Activated CD4-positive, alpha-beta T cell treated with anti-CD3 and anti-CD28 coated beads, Interleukin-2, amount 10 ng/mL, durations not matched to agents 7 days and 5 days (primary cell): ENCODE results near the gene PTPRN2. TPM values are rescaled to one million over a fixed set of nuclear protein-coding genes. Genes with fewer than 3 reads are reported as not detected.

Source experiments
- CTCF ChIA-PET: fragments of 350-600 bp; sonication (Branson Sonifier 250); formaldehyde crosslinking; loops from one replicate; lab custom pipeline; 2021; ENCODE audit warnings: antibody characterized with exemption; lab: Charles Lee
- POLR2A ChIA-PET: fragments of 350-600 bp; sonication (Branson Sonifier 250); formaldehyde crosslinking; loops from one replicate; lab custom pipeline; 2021; ENCODE audit warnings: antibody characterized with exemption; lab: Charles Lee
- DNase-seq: peaks from one replicate; pipeline ENCODE4 v3.0.0-alpha.2; 2020
- H3K27ac Mint-ChIP-seq: one replicate; pipeline ENCODE4 v1.8.0; 2021; ENCODE audit warnings: mild to moderate bottlenecking, moderate library complexity, mixed read lengths
- H3K27me3 Mint-ChIP-seq: one replicate; pipeline ENCODE4 v1.8.0; 2021; ENCODE audit warnings: mixed read lengths
- H3K36me3 Mint-ChIP-seq: one replicate; pipeline ENCODE4 v1.8.0; 2021; ENCODE audit warnings: low read depth, mixed read lengths
- H3K4me1 Mint-ChIP-seq: one replicate; pipeline ENCODE4 v1.8.0; 2021; ENCODE audit warnings: mixed read lengths
- H3K4me3 Mint-ChIP-seq: one replicate; pipeline ENCODE4 v1.8.0; 2021; ENCODE audit warnings: mild to moderate bottlenecking, moderate library complexity, mixed read lengths
- H3K9me3 Mint-ChIP-seq: one replicate; pipeline ENCODE4 v1.8.0; 2021; ENCODE audit warnings: mixed read lengths
- total RNA-seq, 2 experiments: library from RNA; stranded (reverse); gene quantifications; one replicate each; pipeline ENCODE4 v1.2.3, GENCODE V29; 2021

PTPRN2 gene
- total RNA-seq, 2 experiments from 2014 or later: 2.6 to 2.7 TPM

DNA sequence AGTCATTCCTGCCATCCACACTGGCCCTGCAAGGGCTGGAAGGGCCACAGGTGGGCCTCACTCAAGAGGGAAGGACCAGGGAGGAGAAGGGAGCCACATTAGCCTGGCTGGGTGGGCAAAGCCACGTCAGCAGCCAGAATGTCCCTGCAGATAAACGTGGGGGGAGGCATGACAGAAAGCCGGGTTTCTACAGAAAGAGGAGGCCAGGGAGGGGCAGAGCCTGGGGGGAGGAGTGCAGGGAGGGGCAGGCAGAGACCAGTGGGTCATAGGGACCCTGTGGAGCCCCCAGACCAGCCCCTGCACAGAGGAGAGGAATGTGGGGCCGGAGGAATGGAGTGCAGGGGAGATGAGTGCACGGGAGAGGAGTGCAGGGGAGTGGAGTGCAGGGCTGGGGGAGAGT is 590.2 kb downstream of the PTPRN2 start:
- no peak overlapping the region for H3K4me3 Mint-ChIP-seq
- CTCF ChIA-PET: no interaction called here
- no peaks in the 10 kb centered on the region for H3K36me3 Mint-ChIP-seq
- peaks cover 3% of the 10 kb centered on the region for H3K9me3 Mint-ChIP-seq
- no peak for DNase-seq
- POLR2A ChIA-PET: no interaction called here
- no peaks in the 10 kb centered on the region for H3K4me1 Mint-ChIP-seq
- H3K27ac Mint-ChIP-seq: no peak overlapping the region
- H3K27me3 Mint-ChIP-seq: peaks cover 4% of the 10 kb centered on the region

DNA sequence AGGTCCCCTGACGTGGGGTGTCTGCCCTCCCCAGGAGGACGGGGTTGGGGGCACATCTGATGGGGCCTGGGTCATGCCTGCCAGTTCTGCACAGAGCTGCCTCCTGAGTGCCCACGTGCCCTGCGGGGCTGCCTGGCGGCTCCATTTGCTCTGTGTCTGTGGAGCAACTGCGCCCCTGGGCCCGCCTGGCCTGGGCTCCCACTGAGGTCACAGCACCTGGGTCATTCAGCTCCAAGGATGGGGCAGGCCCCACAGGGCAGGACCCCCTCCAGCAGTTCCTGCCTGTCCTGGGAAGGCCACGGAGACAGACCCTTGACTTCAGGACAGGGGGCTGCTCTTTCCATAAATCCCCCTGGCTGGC is 590.6 kb downstream of the PTPRN2 start:
- Mint-ChIP-seq H3K4me3 (no peak overlapping the region), H3K27ac (no peak overlapping the region), H3K9me3 (peaks cover 3% of the 10 kb centered on the region), H3K27me3 (peaks cover 4% of the 10 kb centered on the region), H3K36me3 (no peaks in the 10 kb centered on the region), H3K4me1 (no peaks in the 10 kb centered on the region)
- CTCF ChIA-PET: no interaction called here
- POLR2A ChIA-PET: no interaction called here
- DNase-seq: no peak

DNA sequence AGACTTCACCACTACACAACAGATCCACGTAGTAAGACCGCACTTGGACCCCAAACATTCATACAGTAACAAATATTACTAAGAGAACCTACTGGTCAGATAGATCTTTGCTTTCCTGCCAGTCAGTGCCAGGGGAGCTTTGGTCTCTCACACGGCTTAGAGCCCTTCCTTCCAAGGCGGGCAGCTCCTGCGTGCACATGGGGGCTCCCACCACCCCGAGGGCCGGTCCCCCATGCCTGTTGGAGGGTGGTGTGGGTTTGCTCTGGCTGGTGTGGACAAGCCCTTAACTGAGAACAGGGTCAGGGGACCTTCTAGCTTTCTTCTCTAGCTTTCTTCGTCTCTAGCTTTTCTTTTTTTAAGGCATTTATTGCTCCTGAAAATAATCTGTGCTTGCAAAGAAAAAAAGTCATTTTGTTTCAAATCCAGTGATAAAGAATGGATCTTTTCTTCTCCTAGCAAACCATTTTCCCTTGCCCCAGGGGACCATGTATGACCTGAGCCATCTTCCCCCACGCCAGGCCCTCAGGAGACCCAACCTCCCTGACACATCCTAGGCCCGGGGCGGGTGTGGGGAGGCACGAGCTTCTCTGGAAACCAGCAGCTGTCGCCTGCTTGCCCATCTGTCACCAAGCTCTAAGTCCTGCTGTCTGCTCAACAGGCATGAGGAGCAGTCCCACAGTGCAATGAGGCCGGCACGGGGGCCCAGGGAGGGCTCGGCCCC is 591.1 kb downstream of the PTPRN2 start:
- ChIA-PET POLR2A (no interaction called here), CTCF (no interaction called here)
- Mint-ChIP-seq H3K36me3 (no peaks in the 10 kb centered on the region), H3K27me3 (peaks cover 4% of the 10 kb centered on the region), H3K4me1 (no peaks in the 10 kb centered on the region), H3K27ac (no peak overlapping the region), H3K9me3 (peaks cover 3% of the 10 kb centered on the region), H3K4me3 (no peak overlapping the region)
- no peak for DNase-seq

DNA sequence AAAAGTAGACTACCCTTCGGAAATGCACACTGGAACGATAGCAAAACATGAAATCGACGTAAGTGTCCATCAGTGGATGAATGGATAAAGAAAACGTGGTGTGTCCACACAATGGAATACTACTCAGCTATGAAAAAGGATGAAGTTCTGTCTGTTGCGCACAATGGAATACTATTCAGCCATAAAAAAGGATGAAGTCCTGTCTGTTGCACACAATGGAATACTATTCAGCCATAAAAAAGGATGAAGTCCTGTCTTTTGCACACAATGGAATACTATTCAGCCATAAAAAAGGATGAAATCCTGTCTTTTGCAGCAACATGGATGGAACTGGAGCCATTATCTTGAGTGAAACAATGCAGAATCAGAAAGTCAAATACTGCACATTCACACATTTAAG is 591.8 kb downstream of the PTPRN2 start:
- ChIA-PET CTCF (no interaction called here), POLR2A (no interaction called here)
- Mint-ChIP-seq H3K4me3 (no peak overlapping the region), H3K27me3 (peaks cover 4% of the 10 kb centered on the region), H3K4me1 (no peaks in the 10 kb centered on the region), H3K27ac (no peak overlapping the region), H3K9me3 (peaks cover 3% of the 10 kb centered on the region), H3K36me3 (no peaks in the 10 kb centered on the region)
- DNase-seq: no peak

DNA sequence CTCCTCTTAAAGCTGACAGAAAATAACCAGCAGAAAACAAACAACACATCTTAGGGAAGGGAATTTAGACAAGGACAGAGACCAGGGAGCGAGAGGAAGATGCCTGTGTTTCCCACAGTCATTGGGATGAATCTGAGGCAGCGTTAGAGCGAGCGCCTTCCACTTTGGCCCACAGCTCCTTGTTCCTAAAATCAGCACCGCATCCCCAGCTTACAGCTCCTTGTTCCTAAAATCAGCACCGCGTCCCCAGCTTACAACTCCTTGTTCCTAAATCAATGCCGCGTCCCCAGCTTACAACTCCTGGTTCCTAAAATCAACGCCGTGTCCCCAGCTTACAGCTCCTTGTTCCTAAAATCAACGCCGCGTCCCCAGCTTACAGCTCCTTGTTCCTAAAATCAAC is 593.3 kb downstream of the PTPRN2 start:
- no peak overlapping the region for H3K27ac Mint-ChIP-seq
- DNase-seq: no peak
- H3K27me3 Mint-ChIP-seq: peaks cover 4% of the 10 kb centered on the region
- no peak overlapping the region for H3K4me3 Mint-ChIP-seq
- CTCF ChIA-PET: no interaction called here
- H3K9me3 Mint-ChIP-seq: peaks cover 3% of the 10 kb centered on the region
- H3K36me3 Mint-ChIP-seq: no peaks in the 10 kb centered on the region
- H3K4me1 Mint-ChIP-seq: no peaks in the 10 kb centered on the region
- POLR2A ChIA-PET: no interaction called here

DNA sequence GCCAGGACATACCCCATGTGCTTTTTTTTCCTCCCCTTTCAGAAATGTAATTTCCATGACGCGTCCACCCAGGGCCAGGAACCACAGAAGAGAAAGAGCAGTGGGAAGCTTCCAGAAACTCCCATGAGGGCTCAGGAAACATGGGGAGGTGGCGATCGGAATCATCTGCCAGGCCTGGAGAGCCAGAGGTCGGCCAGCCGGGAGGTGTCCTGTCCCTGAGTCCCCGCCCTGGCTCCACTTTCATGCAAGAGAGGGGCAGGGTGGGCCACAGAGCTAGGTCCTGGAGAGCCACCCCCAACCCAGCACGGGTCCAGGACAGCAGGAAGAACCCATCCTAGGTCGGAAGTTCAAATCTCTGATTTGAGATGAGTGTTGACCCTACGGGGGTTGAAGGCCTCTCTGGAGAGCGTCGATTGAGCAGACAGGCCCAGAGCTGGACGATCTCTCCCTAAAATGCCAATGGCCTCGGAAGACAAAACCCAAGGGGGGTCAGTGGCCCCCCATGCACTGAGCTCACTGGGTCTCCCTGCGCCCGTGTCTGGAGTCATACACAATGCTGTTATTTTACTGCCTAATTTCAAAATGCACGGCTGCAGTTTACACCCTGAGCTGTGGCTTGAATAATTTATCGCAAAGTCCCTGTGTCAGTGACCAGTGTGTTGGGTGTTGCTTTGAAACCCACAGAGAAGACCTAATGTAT is 594.1 kb downstream of the PTPRN2 start:
- H3K36me3 Mint-ChIP-seq: no peaks in the 10 kb centered on the region
- DNase-seq: no peak
- H3K4me1 Mint-ChIP-seq: no peaks in the 10 kb centered on the region
- peaks cover 3% of the 10 kb centered on the region for H3K9me3 Mint-ChIP-seq
- H3K27ac Mint-ChIP-seq: no peak overlapping the region
- no peak overlapping the region for H3K4me3 Mint-ChIP-seq
- ChIA-PET POLR2A (no interaction called here), CTCF (interaction anchor here (0.7 kb wide), 1 partner anchor 187 kb away, joined by 7 read pairs; no protein-coding TSS in a partner anchor)
- peaks cover 4% of the 10 kb centered on the region for H3K27me3 Mint-ChIP-seq

DNA sequence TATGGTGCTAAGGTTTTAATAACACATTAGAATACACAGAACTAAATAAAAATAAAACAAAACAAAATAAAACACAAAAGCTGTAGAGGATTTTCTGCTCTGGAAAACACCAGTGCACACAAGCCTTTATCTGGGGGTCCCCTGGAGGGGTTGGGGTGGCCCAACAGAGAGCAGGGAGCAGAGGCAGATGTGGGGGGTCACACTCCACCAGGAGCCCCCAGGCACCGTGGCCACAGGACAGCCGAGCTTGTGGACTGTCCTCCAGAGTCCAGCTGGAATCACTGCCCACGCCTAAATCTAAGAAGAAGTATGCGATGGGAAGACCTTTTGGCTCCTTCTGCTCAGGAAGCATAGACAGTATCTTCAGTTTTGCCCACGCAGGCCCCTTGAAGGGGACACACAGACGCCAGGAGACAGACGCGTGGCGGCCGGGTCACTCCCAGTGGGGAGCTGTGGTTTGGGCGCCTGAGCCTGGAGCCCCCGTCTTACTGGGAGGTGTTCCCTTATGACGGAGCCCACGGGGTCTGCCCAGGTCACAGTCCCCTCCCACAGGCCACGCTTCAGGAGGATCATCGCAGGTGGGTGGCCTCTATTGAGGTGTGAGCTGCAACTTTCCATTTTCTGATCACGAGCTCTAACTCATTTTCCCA is 595.0 kb downstream of the PTPRN2 start:
- Mint-ChIP-seq H3K27me3 (peaks cover 4% of the 10 kb centered on the region), H3K27ac (no peak overlapping the region), H3K9me3 (peaks cover 3% of the 10 kb centered on the region), H3K36me3 (no peaks in the 10 kb centered on the region), H3K4me3 (no peak overlapping the region), H3K4me1 (no peaks in the 10 kb centered on the region)
- no peak for DNase-seq
- ChIA-PET CTCF (interaction anchor here (0.6 kb wide), 1 partner anchor 350 kb away, joined by 3 read pairs; no protein-coding TSS in a partner anchor), POLR2A (no interaction called here)

DNA sequence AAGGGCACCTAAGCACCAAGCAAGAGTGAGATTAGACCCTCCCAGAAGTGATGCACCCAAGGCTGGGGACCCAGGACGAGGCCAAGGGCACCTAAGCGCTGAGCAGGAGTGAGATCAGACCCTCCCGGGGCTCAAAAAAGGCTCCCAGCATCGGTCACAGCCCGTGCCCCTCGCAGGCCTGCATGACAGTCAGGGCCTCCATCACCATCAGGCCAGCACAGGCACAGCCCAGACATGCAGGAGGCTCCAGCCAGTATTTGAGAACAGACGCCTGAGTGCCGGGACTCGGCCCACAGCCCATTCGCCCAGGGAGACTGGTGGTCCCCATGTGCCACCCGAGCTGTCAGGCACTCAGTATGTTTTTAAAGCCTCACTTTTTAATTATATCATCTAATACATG is 595.9 kb downstream of the PTPRN2 start:
- no peak overlapping the region for H3K4me3 Mint-ChIP-seq
- no peak for DNase-seq
- H3K27me3 Mint-ChIP-seq: peaks cover 4% of the 10 kb centered on the region
- H3K4me1 Mint-ChIP-seq: no peaks in the 10 kb centered on the region
- POLR2A ChIA-PET: no interaction called here
- H3K9me3 Mint-ChIP-seq: peaks cover 3% of the 10 kb centered on the region
- CTCF ChIA-PET: no interaction called here
- H3K27ac Mint-ChIP-seq: no peak overlapping the region
- no peaks in the 10 kb centered on the region for H3K36me3 Mint-ChIP-seq

DNA sequence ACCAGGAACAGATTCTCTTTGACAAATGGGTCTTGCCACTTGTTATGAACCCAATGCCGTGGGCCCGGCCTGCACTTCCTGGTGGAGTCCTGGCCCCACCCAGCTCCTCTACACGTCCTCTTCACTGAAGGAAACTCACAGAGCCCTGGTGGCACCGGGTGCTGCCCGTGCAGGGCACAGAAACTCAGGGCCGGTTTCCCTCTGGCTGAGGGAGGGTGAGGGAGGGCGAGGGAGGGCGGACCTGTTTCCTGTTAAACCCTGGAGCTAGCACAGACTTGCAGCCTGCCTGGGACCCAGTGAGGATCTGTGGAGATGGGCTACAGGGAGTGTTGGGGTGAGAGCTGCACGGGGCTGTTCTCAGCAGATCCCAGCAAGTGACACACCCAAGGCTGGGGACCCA is 596.3 kb downstream of the PTPRN2 start:
- no peak for DNase-seq
- Mint-ChIP-seq H3K27ac (no peak overlapping the region), H3K36me3 (no peaks in the 10 kb centered on the region), H3K4me1 (no peaks in the 10 kb centered on the region), H3K27me3 (peaks cover 4% of the 10 kb centered on the region), H3K4me3 (no peak overlapping the region), H3K9me3 (peaks cover 3% of the 10 kb centered on the region)
- ChIA-PET CTCF (no interaction called here), POLR2A (no interaction called here)

DNA sequence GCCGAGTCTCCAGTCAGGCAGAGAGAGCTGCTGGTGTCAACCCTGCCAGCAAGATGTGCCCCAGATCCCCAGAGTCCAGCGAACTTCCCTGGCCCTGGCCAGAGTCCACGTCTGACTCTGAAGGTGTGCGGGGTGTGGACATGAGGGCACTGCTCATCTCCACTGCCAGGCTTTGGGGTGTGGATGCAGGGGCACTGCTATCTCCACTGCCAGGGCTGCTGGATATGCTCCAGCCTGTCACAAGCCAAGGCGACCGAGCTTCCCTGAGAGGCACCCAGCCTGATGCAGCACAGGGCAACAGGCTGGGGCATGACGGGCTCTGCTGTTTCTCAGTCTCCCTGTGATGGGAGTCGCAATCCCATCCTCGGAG is 596.8 kb downstream of the PTPRN2 start:
- no peaks in the 10 kb centered on the region for H3K36me3 Mint-ChIP-seq
- no peak overlapping the region for H3K27ac Mint-ChIP-seq
- H3K4me1 Mint-ChIP-seq: no peaks in the 10 kb centered on the region
- H3K27me3 Mint-ChIP-seq: peaks cover 4% of the 10 kb centered on the region
- CTCF ChIA-PET: no interaction called here
- POLR2A ChIA-PET: no interaction called here
- H3K9me3 Mint-ChIP-seq: peaks cover 3% of the 10 kb centered on the region
- H3K4me3 Mint-ChIP-seq: no peak overlapping the region
- no peak for DNase-seq

DNA sequence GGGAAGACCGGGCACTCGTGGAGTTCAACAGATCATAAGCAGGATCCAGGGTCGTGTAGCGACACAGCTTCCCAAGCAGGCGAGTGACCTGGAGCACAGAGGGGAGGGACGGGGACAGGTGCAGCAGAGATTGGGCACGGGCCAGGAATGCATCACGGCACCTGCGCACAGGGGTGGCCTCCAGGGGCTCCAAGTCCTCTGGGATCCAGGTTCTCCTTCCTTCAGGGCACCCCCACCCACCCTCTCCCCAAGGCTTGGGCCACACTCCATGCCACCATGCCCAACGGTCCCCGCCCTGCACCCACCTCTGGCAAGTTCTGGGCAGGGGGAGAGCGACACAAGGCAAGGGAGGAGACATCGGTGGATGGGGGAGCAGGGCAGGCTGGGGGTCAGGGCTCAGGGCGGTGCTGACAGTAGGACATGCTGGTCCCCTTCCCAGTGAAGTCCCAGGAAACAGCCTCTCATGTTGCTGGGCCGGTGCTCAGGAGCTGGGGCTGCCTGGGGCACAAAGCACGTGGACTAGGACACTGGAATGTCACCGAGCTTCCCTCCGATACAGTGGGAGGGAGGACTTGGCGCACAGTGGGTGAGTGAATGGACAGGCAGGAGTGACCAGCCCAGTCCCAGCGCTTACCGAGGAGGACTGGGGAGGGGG is 597.3 kb downstream of the PTPRN2 start:
- ChIA-PET CTCF (no interaction called here), POLR2A (no interaction called here)
- no peaks in the 10 kb centered on the region for H3K4me1 Mint-ChIP-seq
- no peaks in the 10 kb centered on the region for H3K36me3 Mint-ChIP-seq
- H3K27me3 Mint-ChIP-seq: peaks cover 4% of the 10 kb centered on the region
- no peak overlapping the region for H3K4me3 Mint-ChIP-seq
- H3K27ac Mint-ChIP-seq: no peak overlapping the region
- no peak for DNase-seq
- peaks cover 3% of the 10 kb centered on the region for H3K9me3 Mint-ChIP-seq

DNA sequence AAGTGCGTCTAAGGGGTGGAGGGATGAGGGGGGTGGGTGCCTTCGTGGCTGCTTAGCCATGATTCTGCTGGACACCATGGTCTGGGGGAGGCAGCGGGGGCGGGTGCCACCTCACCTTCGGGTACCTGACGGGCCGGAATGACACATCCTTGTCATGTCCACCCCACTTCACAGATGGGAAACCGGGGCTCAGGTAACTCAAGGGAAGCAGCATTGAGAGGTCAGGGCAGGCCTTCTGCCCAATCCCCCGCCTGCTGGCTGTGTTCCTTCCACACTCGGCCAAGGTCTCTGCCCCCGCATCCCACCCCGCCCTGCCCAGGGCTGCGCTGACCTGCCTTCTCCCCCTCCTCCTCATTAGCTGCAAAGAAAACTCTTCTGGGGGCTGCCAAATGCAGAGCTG is 598.0 kb downstream of the PTPRN2 start:
- ChIA-PET CTCF (no interaction called here), POLR2A (no interaction called here)
- Mint-ChIP-seq H3K9me3 (no peaks in the 10 kb centered on the region), H3K4me1 (no peaks in the 10 kb centered on the region), H3K27ac (no peak overlapping the region), H3K4me3 (no peak overlapping the region), H3K36me3 (no peaks in the 10 kb centered on the region), H3K27me3 (no peaks in the 10 kb centered on the region)
- no peak for DNase-seq

DNA sequence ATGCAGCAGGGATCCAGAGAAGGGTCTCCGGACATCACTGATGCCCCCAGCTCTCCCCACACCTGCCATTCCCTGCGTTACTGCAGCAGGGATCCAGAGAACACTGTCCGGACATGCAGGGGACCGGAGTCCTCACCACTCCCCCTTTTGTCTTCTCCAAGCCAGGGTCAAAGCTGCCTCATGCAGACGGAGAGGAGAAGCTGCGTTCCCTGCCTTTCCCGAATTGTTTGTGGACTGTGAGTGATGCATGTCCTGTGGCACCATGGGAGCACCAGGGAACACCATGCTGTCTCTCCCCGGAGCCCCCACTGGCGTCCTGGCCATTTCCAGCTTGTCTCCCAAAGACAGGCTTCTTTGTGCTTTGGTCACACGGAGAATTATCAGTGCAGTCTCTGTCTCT is 599.7 kb downstream of the PTPRN2 start:
- Mint-ChIP-seq H3K9me3 (no peaks in the 10 kb centered on the region), H3K27ac (no peak overlapping the region), H3K4me1 (no peaks in the 10 kb centered on the region), H3K27me3 (no peaks in the 10 kb centered on the region), H3K4me3 (no peak overlapping the region), H3K36me3 (no peaks in the 10 kb centered on the region)
- CTCF ChIA-PET: no interaction called here
- no peak for DNase-seq
- POLR2A ChIA-PET: no interaction called here
